ENCODE data around the gene XPO6.

The XPO6 gene

GRCh38 chr16:28175715-28176114 is 36.0 kb downstream of the XPO6 start:
- no peak for TF ChIP-seq CTCF (IDR thresholded peaks at IDR 0.05; ENCODE audit: low read depth, low read length)
- DNase-seq (ENCODE audit: extremely low read depth, low read depth): no peak

DNA sequence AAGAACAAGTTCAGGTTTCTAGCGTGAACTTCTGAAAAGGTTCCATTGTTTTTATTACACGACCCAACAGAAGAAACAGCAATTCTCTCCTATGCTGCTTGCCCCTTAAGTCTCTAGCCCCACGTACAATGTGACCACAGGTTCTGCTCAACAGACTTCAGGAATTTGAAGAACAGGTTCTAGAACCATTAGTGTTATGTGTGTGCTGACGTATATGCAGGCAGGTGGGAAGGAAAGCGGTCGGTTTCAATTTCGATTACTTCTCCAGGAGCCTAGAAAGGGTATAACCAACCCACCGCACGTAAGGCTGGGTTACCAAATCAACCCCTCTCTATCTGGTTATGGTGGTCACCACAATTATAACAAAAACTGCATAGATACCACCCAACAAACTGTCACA is 39.4 kb downstream of the XPO6 start:
- no peak for TF ChIP-seq CTCF (IDR thresholded peaks at IDR 0.05; ENCODE audit: low read depth, low read length)
- DNase-seq (ENCODE audit: extremely low read depth, low read depth): no peak

DNA sequence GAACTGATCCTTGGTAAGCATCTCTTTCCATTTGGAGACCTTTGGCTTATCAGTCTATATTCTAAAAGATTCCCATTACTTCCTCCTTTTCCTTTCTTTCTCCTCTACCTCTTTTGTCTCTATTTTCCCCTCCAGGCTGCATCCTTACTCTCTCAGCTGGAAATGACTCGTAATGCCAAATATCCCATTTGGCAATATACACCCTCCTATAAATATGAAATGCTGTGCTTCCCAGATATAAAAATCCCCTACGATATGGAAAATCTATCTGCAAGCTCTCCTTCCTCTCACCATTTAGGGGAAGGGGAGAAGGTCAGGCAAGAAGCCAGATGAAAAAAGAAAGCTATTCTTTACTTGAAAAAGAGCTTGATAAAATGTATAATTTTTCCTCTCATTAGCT is 39.9 kb downstream of the XPO6 start:
- no peak for TF ChIP-seq CTCF (IDR thresholded peaks at IDR 0.05; ENCODE audit: low read depth, low read length)

GRCh38 chr16:28168991-28169554 is 42.7 kb downstream of the XPO6 start:
- no peak for TF ChIP-seq CTCF (IDR thresholded peaks at IDR 0.05; ENCODE audit: low read depth, low read length)
- DNase-seq (ENCODE audit: extremely low read depth, low read depth): no peak

More for the DNA sequence above, 39.9 kb downstream of the XPO6 start:
- no peak for DNase-seq (ENCODE audit: extremely low read depth, low read depth)

GRCh38 chr16:28167730-28168129 is 44.0 kb downstream of the XPO6 start:
- DNase-seq (ENCODE audit: extremely low read depth, low read depth): no peak
- no peak for TF ChIP-seq CTCF (IDR thresholded peaks at IDR 0.05; ENCODE audit: low read depth, low read length)

- no peak for TF ChIP-seq CTCF (IDR thresholded peaks at IDR 0.05; ENCODE audit: low read depth, low read length)
- DNase-seq (ENCODE audit: extremely low read depth, low read depth): no peak
Observed at GRCh38 chr16:28167221-28167620, 44.5 kb downstream of the XPO6 start.

DNA sequence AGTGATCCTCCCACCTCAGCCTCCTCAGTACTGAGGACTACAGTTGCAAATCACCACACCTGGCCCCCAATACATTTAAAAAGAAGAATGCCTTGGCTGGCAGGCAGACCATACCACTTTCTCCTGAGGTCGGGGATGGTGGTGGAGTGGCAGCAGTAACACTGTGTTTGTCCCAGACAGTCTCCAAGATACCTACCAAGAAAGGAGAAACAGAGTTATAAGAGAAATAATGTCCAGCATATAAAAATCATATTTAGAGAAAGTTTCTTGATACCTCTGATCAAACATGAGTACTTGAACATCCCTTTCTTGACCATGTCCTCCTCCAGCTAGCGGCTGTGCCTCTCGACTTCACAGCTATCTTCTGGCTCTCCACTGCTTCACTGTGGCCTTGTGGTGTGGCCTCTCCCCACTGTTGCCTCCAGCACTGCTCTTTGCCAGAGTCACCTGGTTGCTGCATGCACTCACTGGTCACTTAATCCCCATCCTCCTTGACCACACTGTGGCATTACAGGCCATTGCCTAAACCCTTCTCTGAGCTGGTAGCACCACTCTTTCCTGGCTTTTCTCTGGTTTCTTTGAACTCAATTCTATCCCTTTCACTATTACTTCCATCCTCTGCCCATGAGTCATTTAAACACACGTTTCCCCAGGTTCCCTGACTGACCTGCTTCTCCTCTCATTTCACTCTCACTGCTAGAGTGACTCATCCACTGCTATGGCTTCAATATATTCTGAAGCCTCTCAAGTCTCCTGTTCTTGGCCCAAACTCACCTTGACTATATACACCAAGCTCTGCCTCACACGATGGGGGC is 45.2 kb downstream of the XPO6 start:
- DNase-seq (ENCODE audit: extremely low read depth, low read depth): no peak
- no peak for TF ChIP-seq CTCF (IDR thresholded peaks at IDR 0.05; ENCODE audit: low read depth, low read length)
